ENCODE measurements around the gene MGMT.

Gene MGMT

GRCh38 chr10:129807211-129807610 is 340.2 kb downstream of the MGMT start:
- DNase-seq (ENCODE audit: low spot score) = no peak

DNA sequence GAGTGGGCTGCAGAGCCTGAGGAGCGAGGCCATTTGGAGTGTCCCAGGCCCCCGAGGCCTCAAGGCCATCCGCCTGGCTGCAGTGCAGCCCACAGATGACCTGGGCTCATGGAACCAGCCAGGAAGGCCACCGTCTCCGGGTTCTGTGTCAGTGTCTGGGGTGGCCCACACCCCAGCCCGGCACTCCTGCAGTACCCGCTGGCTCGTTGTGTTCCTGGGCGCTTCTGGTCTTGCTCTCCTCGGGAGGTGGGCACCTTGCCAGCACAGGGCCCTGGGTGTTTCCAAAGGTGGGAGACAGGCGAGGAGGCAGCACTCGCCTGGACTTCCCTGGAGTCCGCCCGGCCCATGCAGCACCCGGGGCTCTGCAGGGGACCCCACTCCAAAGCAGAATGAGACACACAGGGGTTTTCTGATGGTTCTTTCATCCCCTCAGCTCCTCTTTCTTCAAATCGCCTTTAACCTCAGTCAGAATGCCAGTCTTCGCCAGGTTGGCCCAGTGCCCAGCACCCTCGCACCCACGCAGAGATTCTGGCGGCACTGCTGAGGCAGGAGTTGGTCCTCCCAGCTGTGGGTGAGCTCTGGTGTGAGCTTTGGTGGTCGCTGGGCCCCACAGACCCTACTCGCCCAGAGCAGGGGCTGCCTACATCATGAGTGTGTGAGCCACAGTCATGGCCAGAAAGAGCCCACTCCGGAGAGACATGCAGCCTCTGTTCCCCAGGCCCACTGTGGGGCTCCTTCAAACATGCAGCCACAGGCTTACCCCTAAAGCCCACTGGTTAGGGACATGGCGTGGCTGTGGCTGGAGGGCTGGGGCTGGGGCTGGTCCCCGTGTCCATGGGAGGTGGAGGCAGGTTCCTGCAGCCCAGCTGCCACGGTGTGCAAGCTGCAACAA is 341.3 kb downstream of the MGMT start:
- no peak for DNase-seq (ENCODE audit: low spot score)

DNA sequence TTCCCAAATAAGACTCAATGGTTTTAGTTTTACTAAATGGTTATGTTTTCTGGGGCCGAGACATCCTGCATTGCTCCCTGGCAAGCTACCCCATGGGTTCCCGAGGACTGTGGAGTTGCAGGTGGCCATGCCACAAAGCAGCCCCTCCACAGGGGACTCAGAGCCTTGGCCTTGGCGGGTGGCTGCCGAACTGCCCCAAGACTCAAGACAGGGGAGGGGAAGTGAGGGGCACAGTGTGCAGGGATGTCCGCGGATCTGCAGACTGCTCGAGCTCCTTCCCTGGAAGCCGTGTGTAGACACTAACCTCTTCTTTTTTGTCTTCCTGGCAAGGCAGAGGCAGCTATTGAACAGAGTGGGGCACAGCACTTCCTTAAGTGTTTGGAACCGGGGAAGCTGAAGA is 342.4 kb downstream of the MGMT start:
- no peak for DNase-seq (ENCODE audit: low spot score)

- DNase-seq (ENCODE audit: low spot score) = no peak
Measured at GRCh38 chr10:129809841-129810240, 342.8 kb downstream of the MGMT start.

DNA sequence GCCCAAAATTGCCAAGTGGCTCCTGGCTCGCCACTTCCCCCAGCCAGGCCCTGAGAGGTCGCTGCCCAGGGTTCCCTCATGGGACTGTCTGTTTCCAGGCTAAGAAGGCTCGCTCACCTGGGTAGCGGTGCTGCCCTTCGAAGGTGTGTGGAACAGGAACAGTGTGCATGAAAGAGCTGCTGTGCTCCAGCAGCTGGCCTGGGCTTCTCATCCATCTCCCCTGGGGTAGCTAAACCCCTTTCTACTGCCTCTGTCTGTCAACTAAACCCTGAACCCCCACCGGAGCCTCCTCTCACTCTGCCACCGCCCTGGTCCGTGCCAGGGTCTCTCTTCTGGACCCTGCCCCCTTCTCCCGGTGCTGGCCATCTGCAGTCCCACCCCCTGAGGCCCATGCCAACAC is 344.2 kb downstream of the MGMT start:
- no peak for DNase-seq (ENCODE audit: low spot score)

- no peak for DNase-seq (ENCODE audit: low spot score)
Measured at GRCh38 chr10:129812398-129812797, 345.4 kb downstream of the MGMT start.

GRCh38 chr10:129814681-129815646 is 347.9 kb downstream of the MGMT start:
- no peak for DNase-seq (ENCODE audit: low spot score)

- no peak for DNase-seq (ENCODE audit: low spot score)
Measured at GRCh38 chr10:129815898-129816655, 349.0 kb downstream of the MGMT start.

DNA sequence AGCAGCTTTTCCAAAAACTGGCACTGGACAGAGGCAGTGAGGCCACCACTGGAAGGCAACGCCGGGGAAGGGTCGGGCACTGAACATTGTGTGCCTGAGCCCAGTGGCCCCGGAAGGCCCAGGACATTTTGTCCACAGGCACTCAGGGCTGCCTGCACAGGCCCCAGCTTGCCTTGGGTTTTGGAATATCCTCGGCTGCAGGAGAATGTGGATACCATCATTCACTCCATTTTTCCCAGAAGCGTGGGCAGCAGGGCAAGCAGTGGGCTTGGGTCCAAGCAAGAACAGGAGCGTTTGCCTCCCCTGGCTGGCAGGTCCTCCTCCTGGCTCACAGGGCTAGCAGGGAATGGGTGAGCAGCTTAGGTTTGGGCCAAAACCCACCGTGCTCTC is 349.6 kb downstream of the MGMT start:
- DNase-seq (ENCODE audit: low spot score) = no peak
